Activated CD8-positive, alpha-beta memory T cell treated with anti-CD3 and anti-CD28 coated beads, Interleukin-2, amount 50 U/mL, for 48 hours (primary cell): ENCODE results near the gene CLDN14.

Experiments
- DNase-seq: peaks from one replicate; pipeline ENCODE4 v3.0.0-alpha.2; 2020

CLDN14 gene

DNA sequence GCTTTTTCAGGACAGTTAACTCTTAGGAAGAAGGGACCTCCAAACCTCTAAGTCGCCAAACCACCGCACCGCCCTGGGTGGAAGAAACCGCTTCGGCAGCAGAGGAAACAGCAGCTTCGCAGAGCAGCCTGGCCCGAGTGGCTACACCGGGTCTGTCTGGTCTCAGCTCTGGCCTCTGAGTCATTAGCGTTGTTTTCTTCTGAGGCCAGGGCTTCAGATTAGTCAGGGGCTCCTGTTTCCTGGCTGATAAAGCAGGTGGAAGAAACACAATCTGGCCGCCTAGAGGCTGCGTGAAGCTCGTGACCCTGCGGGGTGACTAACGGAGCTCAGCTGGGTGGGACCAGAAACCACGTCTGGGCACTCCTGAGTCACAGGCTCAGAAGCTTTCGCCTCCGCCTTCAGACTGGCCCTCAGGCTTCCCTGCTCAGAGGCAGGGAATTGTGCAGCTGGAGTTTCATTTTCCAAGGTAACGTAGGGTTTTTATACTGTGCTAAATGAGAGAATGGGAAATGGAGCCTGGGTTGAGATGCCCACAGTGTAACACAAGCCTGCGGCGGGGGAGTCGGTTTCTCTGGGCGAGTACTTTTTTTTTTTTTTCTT, 49.9 kb downstream of the CLDN14 start:
- DNase-seq, result peak; percentile 86

DNA sequence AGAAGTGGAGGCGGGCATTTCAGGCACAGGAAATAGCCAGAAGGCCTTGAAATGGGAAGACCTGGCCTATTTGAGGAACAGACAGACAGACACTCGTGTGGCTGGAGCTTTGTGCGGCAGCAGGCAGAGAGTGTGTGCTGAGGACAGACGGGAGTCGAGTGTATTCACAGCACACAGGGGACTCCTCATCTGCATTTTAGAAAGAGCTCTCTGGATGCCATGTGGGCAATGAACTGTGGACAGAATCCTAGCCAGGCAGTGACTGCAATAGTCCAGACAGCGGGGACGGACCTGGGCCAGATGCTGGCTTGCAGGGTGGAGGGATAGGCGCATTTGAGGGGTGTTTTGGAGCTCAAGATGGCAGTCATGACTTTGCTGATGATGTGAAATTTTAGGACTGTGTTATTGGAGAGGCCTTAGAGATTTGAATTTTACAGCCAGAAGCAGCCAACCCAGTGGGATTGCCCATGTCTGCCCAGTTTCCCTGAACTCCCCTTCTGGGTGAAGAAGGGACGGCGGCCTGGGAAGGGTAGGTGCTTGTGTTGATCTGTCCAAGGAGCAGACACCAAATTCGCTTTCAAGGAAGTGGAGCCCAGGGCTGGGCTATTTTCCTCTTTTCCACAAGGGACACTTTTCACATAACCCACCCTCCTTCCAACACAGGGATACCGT, 51.0 kb downstream of the CLDN14 start:
- no peak for DNase-seq

DNA sequence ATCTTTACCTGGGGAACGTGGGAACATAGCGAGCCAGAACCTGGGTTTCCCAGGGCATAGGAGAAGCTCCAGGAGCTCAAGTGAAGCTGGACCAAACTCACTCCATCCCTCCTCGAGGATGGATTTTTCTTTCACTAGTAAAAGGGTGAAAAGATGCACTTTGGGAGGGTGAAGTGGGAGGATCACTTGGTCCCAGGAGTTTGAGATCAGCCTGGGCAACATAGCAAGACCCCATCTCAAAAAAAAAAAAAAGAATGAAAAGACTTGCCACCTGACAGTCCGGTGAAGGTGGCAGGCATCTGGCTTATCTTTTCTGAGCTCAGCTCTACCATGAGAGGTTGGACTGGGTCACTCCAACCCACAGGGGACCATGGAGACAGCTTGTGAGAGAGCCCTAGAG, 52.4 kb downstream of the CLDN14 start:
- no peak for DNase-seq

DNA sequence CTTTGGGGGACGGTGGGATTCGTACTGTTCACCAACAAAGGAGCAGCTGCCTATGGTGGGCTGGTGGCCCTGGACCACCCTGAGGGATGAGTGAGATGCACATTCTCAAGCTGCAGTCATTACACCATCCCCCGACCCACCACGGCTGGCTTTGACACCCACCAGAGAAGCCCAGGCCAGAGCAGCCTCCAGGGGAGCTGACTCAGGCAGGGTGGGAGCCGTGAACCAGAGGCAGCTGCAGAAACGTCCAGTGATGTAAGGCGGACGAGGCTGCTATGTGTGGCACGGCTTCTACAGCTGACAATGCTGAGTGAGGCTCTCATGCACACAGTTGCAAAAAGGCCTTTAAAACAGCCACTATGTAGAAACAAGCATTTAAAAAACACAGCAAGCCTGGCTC, 54.6 kb downstream of the CLDN14 start:
- no peak for DNase-seq

DNA sequence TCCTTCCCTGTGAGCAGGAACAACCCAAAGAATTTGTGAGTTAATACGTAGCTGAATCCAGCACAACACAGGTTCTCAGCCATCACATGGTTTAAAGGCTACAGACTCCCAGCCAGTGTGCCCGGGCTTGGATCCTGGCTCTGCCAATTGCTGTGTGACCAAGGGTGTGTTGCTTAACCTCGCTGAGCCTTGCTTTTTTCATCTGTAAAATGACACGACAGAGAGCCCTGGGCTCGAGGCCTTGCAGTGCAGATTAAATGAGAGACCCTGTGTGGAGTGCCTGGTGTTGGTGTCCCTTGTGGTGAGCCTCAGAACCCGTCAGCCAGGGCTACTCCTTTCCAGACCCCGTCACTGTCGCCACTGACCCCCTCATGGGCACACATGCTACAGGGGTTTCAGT, 55.3 kb downstream of the CLDN14 start:
- DNase-seq, result no peak

DNA sequence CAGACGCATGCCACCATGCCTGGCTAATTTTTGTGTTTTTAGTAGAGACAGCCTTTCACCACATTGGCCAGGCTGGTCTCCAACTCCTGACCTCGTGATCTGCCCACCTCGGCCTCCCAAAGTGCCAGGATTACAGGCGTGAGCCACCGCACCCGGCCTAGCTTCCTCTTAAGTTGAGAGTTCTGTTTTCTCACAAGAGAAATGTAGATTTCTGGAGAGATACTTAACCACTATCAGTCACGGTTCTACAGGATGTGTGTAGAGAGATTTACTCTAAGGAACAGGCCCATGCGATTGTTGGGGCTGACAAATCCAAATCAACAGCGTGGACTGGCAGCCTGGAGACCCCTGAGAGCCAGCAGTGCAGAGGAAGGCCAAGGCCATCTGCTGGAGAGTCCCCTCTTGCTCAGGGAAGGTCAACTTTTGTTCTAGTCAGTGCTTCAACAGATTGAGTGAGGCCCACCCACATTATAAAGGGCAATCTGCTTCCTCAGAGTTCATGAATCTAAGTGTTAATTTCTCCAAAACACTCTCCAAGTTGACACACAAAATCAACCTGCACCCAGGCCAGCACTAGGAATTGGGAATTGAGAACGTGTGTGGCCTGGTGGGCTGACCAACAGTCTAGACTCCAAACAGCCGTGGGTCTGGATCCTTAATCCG, 56.0 kb downstream of the CLDN14 start:
- no peak for DNase-seq

DNA sequence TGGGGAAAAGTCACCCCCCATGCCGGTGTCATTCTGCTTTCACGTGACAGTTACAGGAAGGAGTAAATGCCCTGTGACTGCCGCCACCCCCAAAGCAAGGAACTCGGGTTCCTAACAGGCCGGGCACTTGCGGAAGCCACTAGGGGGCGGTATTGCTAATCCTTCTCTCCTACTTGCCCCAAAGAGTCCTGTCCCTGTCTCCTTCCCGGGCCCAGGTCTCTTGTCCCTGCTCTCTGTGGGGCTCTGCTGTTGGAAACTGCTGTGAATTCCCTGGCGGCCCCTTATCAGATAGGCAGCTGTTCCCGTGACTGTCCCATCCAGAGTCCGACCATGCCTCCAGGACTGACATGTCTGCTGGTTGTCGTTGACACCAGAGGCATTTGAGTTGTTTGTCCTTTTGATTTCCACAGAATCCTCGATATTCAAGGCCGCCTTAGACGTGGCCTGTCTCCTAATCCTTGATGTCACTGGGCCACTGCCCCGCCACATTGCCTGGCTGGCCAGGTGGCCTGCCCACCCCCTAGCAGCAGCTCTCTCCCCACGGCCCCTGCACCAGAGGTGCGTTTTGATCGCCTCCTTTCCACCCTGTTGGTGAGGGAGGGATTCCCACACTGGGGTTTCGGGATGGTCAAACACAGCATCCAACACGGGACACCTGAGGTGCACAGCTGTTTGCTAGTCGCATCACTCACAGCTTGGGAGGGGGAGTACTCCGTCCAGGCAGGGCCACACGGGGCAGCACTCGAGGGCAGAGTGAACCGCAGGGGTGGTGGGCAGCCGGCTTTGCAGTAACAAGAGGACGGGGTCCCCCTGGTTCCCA, 57.4 kb downstream of the CLDN14 start:
- DNase-seq, result peak; percentile 79

DNA sequence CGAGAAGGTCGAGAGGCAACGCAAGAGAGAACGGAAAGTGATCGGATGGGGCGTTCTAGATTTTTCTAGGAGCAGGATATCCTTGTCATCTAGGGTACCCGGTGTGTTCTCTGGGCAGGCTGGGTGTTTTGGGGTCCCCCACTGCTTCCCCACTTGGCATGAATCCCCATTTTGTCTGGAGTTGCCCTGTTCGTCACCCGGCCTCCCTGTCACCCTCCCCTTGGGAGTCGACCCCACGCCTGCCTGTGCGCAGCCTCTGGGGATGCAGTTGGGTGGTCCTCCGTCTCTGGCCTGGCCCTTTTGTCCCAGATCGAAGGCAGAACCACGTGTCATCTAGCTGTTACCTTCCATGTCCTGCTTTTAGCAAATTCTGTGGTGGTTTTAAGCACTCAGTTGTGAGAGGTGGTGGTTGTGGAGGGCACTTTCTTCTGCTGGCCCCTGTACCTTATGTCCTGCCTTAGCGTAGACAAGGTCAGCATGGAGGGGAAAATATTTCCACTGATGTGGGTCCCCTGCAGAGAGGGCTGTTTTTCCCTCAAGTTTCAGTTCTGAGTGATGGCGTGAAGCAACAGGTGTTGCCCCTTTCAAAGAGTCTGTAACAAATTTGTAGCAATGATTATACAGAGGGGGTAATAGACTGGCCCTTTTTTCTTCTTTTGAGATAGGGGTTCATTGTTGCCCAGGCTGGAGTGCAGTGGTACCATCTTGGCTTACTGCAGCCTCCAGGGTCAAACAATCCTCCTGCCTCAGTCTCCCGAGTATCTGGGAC, 59.2 kb downstream of the CLDN14 start:
- DNase-seq, result no peak

DNA sequence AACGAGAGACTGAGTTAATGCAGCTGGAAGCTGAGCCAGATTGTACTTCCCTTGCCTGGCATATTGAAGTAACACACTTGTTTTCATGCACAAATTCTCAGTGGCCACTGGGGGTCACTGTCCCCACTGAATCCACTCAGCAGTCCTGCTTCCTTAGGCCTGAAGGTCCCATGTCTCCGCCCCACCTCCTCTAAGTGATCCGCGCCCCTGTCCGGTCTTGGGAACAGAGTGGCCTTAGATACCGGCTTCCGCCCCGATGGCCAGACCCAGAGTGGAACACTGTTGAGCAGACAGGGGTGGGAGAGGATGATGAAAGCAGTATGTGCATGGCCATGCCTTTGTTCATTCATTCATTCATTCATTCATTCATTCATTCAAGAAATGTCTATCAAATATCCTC, 59.9 kb downstream of the CLDN14 start:
- DNase-seq, result peak; percentile 68

DNA sequence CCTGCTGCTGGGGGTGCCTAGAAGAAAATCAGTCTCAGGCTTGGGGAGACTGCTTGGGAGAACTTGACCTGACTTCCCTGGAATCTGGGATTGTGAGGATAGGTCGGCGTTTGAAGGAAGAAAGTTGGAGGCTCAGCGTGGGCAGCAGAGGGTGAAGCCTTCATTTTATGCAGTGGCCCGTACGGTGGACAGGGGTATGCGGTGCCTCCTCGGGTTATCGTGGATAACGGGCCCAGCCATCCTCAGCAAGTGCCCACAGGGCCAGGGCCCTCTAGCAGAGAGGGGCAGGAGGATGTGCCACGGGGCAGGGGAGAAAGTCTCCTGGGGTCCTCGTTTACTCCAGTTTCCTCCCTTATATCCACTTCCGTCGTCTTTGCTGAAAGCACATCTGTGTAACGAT, 60.7 kb downstream of the CLDN14 start:
- DNase-seq, result no peak

DNA sequence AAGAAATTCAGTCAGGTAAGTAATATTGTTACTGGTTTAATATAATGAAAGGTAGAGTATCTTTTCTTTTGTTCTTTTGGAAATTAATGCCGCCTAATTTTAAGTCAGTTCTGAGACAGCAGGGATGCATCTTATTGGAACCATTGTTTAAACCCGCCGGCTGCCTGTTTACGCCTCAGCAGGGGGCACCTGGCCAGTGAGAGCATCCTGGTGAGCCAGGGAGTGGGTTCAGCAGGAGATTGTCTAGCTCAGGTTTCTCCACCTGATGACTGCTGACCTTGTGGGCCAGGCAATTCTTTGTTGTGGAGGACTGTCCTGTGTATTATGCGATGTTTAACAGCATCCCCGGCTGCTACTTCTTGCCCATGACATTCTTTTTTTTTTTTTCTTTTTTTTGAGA, 64.5 kb downstream of the CLDN14 start:
- DNase-seq, result no peak

DNA sequence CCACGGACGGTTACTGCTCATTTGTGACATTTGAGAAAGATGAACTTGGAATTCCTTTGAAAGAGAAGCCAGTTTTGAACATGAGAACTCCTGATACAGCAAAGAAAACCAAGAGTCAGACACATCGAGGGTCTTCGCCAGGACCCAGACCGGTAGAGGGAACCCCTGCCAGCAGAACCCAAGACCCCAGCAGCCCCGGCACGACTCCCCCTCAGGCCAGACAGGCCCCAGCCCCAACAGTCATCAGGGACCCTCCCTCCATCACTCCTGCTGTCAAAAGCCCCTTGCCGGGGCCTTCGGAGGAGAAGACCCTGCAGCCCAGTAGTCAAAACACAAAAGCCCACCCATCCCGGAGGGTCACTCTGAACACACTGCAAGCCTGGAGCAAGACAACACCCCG, 67.0 kb downstream of the CLDN14 start:
- no peak for DNase-seq

DNA sequence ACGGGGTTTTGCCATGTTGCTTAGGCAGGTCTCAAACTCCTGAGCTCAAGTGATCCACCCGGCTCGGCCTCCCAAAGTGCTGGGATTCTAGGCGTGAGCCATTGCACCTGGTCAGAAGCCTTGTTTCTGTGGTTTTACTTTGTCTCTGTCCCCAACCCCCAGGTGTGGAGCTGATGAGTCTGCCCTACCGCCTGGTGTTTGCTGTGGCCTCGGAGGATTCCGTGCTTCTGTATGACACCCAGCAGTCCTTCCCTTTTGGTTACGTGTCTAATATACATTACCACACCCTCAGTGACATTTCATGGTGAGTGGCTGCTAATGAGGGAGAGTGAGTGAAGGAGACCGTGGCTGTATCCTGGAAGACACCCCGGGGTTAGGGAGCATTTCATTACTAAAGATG, 68.6 kb downstream of the CLDN14 start:
- no peak for DNase-seq
